OCI-LY7 (cell line): ENCODE results near the gene TULP4.
"Not testable (repeated sequence)": the region's sequence is repeated elsewhere in the genome, so short reads cannot be mapped to it uniquely, and the experiment has no call there.

Experiments used
- EZH2phosphoT487 ChIP-seq: fragments of 200-600 bp; sonication (generic); IDR thresholded peaks from 2 replicates; pipeline ENCODE4 v1.6.1; 2018; ENCODE audit warnings: low read depth, borderline replicate concordance, mild to moderate bottlenecking, mixed run types, antibody characterized with exemption, low read length, moderate library complexity, mixed read lengths
- TF ChIP-seq, protein P1 (sequence below): fragments of 200-600 bp; sonication (generic); conservative IDR thresholded peaks from 2 replicates; pipeline ENCODE4 v1.5.1; 2014; ENCODE audit warnings: mild to moderate bottlenecking, antibody characterized with exemption, low read length, moderate library complexity, mixed read lengths

DNA sequence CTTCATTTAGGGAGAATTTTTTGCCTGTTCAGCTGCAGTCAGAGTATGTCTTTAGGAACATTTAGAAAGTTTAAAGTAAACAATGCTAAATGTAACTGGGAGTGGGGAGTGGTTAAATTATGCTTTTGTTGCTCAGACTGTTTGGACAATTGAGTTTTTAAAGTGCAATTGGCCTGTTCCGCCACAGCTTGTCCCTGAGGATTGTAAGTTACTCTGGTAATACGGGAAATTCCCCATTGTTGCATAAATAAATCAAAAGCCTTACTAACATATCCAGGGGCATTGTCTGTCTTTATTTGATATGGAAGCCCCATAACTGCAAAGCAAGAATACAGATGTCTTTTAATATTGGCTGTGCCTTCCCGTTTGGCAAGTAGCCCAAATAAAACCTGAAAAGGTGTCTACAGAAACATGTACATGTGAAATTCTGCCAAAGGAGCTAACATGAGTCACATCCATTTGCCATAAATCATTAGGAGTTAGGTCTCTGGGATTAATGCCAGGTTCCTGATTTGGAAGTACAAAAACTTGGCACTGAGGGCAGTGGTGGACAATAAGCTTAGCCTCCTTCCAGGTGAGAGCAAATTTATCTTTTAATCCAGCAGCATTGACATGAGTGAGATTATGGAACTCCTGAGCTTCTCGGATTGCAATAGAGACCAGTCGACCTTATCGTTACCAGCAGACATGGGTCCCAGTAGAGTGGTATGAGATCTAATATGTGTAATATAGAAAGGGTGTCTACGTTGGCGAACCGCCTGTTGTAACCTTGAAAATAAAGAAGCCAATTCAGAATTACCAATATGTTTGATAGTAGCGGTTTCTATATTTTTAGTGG is 11.7 kb upstream of the TULP4 start:
- TF ChIP-seq, protein P1, sequence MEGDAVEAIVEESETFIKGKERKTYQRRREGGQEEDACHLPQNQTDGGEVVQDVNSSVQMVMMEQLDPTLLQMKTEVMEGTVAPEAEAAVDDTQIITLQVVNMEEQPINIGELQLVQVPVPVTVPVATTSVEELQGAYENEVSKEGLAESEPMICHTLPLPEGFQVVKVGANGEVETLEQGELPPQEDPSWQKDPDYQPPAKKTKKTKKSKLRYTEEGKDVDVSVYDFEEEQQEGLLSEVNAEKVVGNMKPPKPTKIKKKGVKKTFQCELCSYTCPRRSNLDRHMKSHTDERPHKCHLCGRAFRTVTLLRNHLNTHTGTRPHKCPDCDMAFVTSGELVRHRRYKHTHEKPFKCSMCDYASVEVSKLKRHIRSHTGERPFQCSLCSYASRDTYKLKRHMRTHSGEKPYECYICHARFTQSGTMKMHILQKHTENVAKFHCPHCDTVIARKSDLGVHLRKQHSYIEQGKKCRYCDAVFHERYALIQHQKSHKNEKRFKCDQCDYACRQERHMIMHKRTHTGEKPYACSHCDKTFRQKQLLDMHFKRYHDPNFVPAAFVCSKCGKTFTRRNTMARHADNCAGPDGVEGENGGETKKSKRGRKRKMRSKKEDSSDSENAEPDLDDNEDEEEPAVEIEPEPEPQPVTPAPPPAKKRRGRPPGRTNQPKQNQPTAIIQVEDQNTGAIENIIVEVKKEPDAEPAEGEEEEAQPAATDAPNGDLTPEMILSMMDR = not testable (repeated sequence)
- not testable (repeated sequence) for TF ChIP-seq EZH2phosphoT487
